SU-DHL-6 (cell line): ENCODE results near the gene MT1B.

Experiments used
- H2AFZ ChIP-seq: fragments of 200-600 bp; sonication (generic); 2 replicates; pipeline ENCODE4 v1.6.1; 2014; ENCODE audit warnings: low read depth, mild to moderate bottlenecking, moderate library complexity, mixed read lengths, antibody characterized with exemption, low read length; ENCODE audit not compliant: severe bottlenecking
- H3F3A ChIP-seq: fragments of 200-600 bp; shearing (Covaris generic); 2 replicates; pipeline ENCODE4 v1.6.0; 2016; ENCODE audit warnings: antibody characterized with exemption, mild to moderate bottlenecking; ENCODE audit not compliant: insufficient read depth
- H3K27ac ChIP-seq: fragments of 200-600 bp; sonication (generic); 2 replicates; pipeline ENCODE4 v1.5.1; 2016; ENCODE audit warnings: low read depth, mild to moderate bottlenecking, low read length, moderate library complexity, mixed read lengths
- H3K27me3 ChIP-seq: fragments of 200-600 bp; sonication (generic), shearing (Covaris generic); 2 replicates; pipeline ENCODE4 v1.6.0; 2014; ENCODE audit warnings: mild to moderate bottlenecking, low read length
- H3K36me3 ChIP-seq: fragments of 200-600 bp; sonication (generic); 2 replicates; pipeline ENCODE4 v1.6.1; 2014; ENCODE audit warnings: mild to moderate bottlenecking, low read length, mixed read lengths
- H3K4me2 ChIP-seq: fragments of 300-600, 200-600 bp; shearing (Covaris generic), sonication (generic); 2 replicates; pipeline ENCODE4 v1.6.0; 2014; ENCODE audit warnings: low read length, low read depth, mild to moderate bottlenecking; ENCODE audit not compliant: poor library complexity, severe bottlenecking
- H3K4me3 ChIP-seq: fragments of 200-600 bp; sonication (generic); 2 replicates; pipeline ENCODE4 v1.5.1; 2014; ENCODE audit warnings: antibody characterized with exemption, low read length, mild to moderate bottlenecking, mixed read lengths; ENCODE audit not compliant: insufficient read depth, poor library complexity, severe bottlenecking
- H3K79me2 ChIP-seq: fragments of 200-600 bp; sonication (generic); 2 replicates; pipeline ENCODE4 v1.6.1; 2014; ENCODE audit warnings: mild to moderate bottlenecking, low read length, moderate library complexity; ENCODE audit not compliant: insufficient read depth
- H3K9ac ChIP-seq: fragments of 200-600 bp; sonication (generic); 2 replicates; pipeline ENCODE4 v1.7.0; 2014; ENCODE audit warnings: mild to moderate bottlenecking, low read length
- H3K9me2 ChIP-seq: fragments of 200-600 bp; sonication (generic); replicated peaks from 2 replicates; pipeline ENCODE4 v1.6.1; 2014; ENCODE audit warnings: low read length; ENCODE audit not compliant: insufficient read depth
- H3K9me3 ChIP-seq: fragments of 200-600 bp; sonication (generic); 2 replicates; pipeline ENCODE4 v1.6.1; 2014; ENCODE audit warnings: low read length, mixed read lengths; ENCODE audit not compliant: insufficient read depth
- H4K20me1 ChIP-seq: fragments of 200-600 bp; sonication (generic); 2 replicates; pipeline ENCODE4 v1.6.1; 2014; ENCODE audit warnings: low read depth, mild to moderate bottlenecking, antibody characterized with exemption, low read length, moderate library complexity, mixed read lengths
- CTCF ChIP-seq: fragments of 200-600 bp; sonication (generic); IDR thresholded peaks from one replicate; pipeline ENCODE4 v1.5.1; 2017; ENCODE audit warnings: antibody characterized with exemption, mild to moderate bottlenecking, low read length, moderate library complexity; ENCODE audit not compliant: insufficient read depth, poor library complexity, severe bottlenecking
- EZH2phosphoT487 ChIP-seq: fragments of 200-600 bp; sonication (generic), shearing (Covaris generic); conservative IDR thresholded peaks from 2 replicates; pipeline ENCODE4 v1.6.1; 2018; ENCODE audit warnings: mild to moderate bottlenecking, antibody characterized with exemption, low read length, moderate library complexity, mixed read lengths

MT1B gene

GRCh38 chr16:56684926-56685590 lies 33.4 kb downstream of the MT1B start:
- H3K27ac ChIP-seq: no peak overlapping the region
- no peak overlapping the region for H2AFZ ChIP-seq
- no peaks in the 10 kb centered on the region for H3K9me3 ChIP-seq
- no peaks in the 10 kb centered on the region for H3K27me3 ChIP-seq
- TF ChIP-seq EZH2phosphoT487: no peak
- TF ChIP-seq CTCF: no peak
- no peaks in the 10 kb centered on the region for H3K9me2 ChIP-seq
- no peak overlapping the region for H3K4me2 ChIP-seq
- no peak overlapping the region for H3K4me3 ChIP-seq
- H3F3A ChIP-seq: no peaks in the 10 kb centered on the region
- H4K20me1 ChIP-seq: no peaks in the 10 kb centered on the region
- H3K79me2 ChIP-seq: no peaks in the 10 kb centered on the region
- H3K9ac ChIP-seq: no peak overlapping the region
- no peaks in the 10 kb centered on the region for H3K36me3 ChIP-seq

GRCh38 chr16:56686758-56687157 lies 35.1 kb downstream of the MT1B start:
- no peaks in the 10 kb centered on the region for H3F3A ChIP-seq
- no peak overlapping the region for H3K4me3 ChIP-seq
- no peak overlapping the region for H3K9ac ChIP-seq
- no peaks in the 10 kb centered on the region for H3K36me3 ChIP-seq
- H4K20me1 ChIP-seq: no peaks in the 10 kb centered on the region
- no peak overlapping the region for H2AFZ ChIP-seq
- TF ChIP-seq EZH2phosphoT487 (no peak), CTCF (no peak)
- no peaks in the 10 kb centered on the region for H3K27me3 ChIP-seq
- no peaks in the 10 kb centered on the region for H3K79me2 ChIP-seq
- no peak overlapping the region for H3K27ac ChIP-seq
- no peaks in the 10 kb centered on the region for H3K9me2 ChIP-seq
- H3K9me3 ChIP-seq: no peaks in the 10 kb centered on the region
- H3K4me2 ChIP-seq: no peak overlapping the region

- no peak overlapping the region for H3K9ac ChIP-seq
Measured at GRCh38 chr16:56688762-56689161, 37.1 kb downstream of the MT1B start.

More at GRCh38 chr16:56688762-56689161, 37.1 kb downstream of the MT1B start:
- TF ChIP-seq CTCF: no peak
- no peak for TF ChIP-seq EZH2phosphoT487
- no peaks in the 10 kb centered on the region for H3F3A ChIP-seq
- H3K4me3 ChIP-seq: no peak overlapping the region
- H4K20me1 ChIP-seq: no peaks in the 10 kb centered on the region
- H3K36me3 ChIP-seq: no peaks in the 10 kb centered on the region
- no peaks in the 10 kb centered on the region for H3K27me3 ChIP-seq
- no peaks in the 10 kb centered on the region for H3K9me2 ChIP-seq
- no peak overlapping the region for H3K27ac ChIP-seq
- no peaks in the 10 kb centered on the region for H3K79me2 ChIP-seq
- H2AFZ ChIP-seq: no peak overlapping the region
- no peaks in the 10 kb centered on the region for H3K9me3 ChIP-seq
- no peak overlapping the region for H3K4me2 ChIP-seq
